ENCODE results near the gene FHL1.
"Not testable (repeated sequence)": the region's sequence is repeated elsewhere in the genome, so short reads cannot be mapped to it uniquely, and the experiment has no call there.

The FHL1 gene

DNA sequence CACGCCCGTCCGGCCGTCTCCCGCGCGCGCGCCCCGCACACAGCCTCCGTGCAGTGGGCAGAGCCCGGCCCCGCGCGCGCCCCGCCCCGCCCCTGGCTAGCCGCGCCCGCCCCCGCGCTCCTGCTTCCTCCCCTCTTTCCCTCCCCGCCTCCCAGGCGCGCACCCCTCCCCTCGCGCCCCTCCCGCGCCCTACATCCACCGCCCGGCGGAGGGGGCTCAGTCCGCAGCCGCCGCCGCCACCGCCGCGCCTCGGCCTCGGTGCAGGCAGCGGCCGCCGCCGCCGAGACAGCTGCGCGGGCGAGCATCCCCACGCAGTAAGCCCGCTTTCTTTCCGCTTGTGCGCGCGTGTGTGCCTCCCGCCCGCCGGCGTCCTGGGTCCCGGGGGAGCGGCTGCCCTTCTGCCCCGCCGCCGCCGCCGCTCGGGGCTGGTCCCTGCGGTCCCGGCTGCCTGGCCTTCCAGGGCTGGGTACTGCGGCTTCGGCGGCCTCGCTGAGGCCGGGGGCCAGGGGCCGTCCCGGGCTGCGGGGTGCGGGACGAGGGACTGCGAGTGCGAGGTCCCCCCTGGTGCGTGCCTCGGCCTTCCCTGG, at the start of gene FHL1:
FHL1 (plus strand) TSS at position 219 of the 587 bp plus-strand sequence.
- DNase-seq (ENCODE audit: low read depth) = peak; percentile 16

DNA sequence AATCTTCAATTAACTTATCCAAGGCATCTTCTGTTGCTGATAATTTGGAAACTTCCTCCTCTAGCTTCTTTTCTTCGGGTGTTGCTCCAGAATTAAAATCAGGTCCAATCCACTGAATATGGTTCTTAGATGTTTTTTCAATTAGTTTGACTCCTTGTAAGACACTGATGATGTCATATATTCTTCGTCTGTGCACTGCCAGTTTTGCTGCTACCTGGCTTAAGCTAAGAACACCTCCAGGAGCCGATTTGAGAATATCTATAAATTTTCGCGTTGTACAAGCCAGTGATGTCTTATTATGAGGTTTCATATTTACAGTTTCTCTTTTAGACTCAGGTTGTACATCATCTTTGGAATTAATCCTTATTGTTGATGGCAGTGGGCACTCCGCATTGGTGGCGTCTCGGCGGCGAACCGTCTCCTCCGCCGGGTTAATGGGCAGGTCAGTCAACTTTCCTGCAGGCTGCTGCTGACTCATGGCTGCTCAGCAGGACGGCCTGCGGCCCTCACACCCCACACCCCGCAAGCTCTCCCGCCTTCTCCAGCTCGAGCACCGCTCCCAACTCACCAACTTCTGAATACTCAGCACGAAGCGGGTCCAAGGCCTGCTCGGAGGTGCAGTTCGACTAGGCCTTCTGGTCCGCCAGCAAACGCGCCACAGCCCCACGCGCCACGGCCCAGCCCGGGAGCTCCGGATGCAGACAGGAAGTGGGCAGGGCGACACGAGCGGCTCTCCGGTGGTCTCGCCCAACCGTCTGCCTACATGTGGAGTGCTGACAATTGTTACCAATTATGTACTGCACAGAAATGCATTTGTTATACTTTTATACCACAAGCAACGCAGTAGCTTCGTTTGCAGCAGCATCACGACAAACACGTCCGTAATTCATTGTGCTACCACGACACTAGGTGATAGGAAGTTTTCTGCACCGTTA, 49.2 kb upstream of the FHL1 start:
- no peak for DNase-seq (ENCODE audit: low read depth)

DNA sequence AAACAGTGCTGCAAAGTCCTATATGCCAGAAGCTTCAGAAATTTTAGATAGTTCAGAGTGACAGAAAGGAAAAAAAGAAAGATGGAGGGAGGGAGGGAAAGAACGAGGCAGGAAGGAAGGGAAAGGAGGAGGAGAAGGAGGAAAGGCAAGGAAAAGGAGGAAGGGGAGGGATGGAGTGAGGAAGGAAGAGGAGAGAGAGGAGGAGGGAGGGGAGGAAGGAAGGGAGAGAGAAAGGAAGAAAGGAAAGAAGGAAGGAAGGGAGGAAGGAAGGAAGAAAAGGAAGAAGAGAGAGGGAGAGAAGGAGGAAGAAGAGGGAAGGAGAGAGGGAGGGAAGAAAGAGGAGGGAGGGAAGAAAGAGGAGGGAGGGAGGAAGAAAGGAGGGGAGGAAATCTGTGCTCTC, 42.4 kb upstream of the FHL1 start:
- DNase-seq (ENCODE audit: low read depth) = no peak

DNA sequence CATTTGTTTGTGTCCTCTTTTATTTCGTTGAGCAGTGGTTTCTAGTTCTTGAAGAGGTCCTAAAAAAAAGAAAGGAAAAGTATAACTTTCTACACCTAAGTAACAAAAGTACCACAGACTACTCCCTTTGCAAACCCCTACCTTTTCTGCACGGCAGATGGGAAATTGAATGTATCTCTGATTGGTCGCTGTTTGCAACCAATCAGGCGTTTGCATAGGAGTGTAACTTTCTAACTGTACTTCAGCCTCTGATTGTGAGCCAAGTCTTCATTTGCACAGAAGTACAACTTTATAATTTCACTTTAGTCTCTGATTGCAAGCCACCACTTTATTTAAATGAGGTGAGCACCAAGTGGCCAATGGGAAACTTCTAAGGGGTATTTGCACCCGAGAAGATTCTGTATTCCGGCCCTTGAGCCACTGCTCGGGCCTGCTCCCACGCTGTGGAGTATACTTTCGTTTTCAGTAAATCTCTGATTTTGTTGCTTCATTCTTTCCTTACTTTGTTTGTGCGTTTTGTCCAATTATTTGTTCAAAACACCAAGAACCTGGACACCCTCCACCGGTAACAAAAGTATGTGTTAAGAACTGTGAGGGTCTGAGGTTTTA, 40.3 kb upstream of the FHL1 start:
- DNase-seq (ENCODE audit: low read depth) = no peak

DNA sequence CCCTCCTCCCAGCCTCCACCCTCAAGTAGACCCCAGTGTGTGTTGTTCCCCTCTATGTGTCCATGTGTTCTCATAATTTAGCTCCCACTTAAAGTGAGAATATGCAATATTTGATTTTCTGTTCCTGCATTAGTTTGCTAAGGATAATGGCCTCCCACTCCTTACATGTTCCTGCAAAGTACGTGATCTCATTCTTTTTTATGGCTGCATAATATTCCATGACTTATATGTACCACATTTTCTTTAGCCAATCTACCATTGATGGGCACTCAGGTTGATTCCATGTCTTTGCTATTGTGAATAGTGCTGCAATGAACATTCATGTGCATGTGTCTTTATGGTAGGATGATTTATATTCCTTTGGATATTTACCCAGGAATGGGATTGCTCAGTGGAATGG, 38.4 kb upstream of the FHL1 start:
- not testable (repeated sequence) for DNase-seq (ENCODE audit: low read depth)

DNA sequence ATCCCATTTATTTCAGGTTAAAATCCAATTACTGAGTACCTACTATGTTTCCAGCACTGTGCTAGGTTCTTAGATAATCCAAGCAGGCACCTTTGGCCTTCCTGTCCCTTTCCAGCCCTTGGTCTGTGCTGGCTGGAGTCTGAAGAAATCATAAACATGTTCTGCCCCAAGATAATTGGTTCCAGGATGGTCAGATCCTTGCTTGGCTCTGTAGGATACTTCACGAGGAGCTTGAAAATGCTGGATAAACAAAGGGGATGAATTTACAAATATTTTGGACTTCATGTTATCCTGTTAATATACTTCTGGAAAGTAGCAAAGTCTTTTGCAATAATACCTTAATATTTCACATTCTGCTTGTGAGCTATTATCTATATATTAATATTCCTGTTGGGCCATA, 35.0 kb upstream of the FHL1 start:
- no peak for DNase-seq (ENCODE audit: low read depth)

DNA sequence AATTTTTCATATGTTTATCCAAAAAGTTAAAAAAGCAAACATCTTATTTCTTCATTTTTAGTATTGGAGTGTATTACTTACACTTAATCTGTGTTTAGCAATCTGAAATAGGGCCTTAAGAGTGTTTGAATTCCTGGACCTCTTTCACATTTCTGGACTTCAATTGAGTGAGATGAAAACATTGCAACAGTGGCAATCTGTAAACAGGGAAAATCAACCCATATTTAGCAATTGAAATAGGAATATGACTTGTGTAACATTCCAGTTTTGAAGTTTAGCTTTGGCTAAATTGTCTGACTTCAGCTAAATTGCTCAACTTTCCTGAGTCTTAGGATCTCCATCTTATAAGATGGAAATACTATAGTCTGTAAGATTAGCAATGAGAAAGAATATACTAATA, 34.6 kb upstream of the FHL1 start:
- DNase-seq (ENCODE audit: low read depth) = no peak

DNA sequence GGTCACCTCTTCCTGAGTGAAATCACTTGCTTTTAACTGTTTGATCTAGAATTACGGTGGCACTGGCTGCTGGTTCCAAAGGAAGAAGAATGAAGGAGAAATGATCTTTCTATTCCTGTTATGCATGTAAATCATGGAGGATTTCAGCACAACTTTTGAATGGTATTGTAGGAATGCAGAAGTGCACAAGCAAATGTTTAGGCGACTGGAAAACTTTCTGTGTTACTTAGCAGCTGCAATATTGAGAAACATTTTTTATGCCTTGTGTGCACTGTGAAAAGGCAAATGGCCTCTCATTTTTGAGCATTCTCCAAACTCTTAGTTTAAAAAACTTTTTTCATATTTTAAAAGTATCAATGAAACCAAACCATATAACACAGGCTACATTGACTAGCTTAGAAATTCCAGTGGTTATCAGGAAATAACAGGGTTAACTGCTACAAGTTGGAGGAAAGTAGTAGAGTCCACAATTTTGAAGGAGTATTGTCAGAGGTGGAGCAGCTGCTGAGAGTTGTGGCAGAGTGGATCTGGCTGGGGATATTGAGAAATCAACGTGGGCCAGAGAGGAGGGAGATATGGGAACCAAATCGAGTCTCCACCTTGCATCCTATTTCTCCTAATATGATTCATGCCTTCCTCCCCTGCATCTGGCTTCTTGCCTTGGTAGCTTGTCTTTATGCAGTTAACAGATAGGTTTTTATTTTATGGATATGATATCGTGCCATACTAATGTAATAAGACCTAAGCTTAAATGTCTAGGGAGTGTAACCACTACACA, 32.0 kb upstream of the FHL1 start:
- no peak for DNase-seq (ENCODE audit: low read depth)

DNA sequence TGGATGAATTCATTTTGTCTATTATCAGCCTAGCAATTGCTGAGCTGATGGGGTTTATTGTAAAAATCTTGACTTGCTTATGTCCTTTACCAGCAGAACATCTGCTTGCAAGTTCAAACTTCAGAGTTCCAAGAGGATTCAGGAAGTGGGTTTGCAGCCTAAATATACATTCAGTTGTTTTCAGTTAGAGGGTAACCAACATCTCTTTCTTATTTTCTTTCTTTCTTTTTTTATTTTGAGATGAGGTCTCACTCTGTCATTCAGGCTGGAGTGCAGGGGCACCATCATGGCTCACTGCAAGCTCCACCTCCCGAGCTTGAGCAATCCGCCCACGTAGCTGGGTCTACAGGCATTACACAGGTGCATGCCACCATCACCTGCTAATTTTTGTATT, 31.4 kb upstream of the FHL1 start:
- DNase-seq (ENCODE audit: low read depth) = no peak

DNA sequence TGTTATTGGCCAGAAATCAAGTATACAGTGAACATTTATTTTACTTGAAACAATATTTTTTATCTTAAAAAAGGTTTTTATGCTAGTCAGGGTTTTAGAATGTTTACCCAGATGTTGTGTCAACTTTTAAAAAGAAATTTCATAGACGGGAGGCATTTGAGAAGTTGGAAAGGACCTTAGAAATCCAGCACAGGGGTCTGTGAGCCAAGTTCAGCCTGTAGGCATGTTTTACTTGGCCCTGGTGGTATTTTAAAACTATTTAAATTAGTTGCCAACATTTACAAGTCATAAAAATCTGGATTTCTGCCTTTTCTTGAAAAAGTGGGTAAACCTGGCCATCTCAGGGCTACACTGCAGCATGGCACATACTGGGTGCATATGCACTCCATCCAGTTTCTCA, 25.5 kb upstream of the FHL1 start:
- DNase-seq (ENCODE audit: low read depth) = no peak

DNA sequence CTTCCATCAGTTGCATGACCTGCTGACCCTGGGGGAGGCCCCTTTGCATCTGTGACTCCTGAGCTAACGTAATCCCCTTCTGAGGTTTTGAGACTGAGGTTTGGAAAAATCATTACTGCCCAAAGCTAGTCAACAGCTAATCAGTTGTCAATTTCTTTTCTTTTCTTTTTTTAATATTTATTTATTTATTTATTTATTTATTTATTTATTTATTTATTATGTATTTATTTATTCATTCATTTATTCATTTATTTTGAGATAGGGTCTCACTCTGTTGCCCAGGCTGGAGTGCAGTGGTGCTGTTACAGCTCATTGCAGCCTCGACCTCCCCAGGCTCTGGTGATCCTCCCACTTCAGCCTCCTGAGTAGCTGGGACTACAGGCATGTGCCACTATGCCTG, 25.1 kb upstream of the FHL1 start:
- DNase-seq (ENCODE audit: low read depth) = no peak

DNA sequence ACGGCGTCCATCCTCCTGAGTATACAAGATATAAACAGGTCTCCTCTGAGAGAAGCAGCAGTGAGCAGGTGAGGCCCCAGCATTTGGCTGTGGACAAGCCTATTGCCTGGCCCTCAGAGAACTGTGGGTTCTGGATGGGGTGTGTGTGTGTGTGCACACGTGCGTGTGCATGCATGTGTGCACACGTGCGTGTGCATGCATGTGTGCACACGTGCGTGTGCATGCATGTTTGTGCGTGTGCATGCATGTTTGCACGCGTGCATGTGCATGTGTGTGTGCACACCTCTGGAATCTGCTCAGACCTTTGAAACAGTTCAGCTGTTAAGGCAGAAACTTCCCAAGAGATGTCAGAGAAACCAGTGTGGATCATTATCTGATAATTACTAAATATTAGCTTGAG, 22.2 kb upstream of the FHL1 start:
- no peak for DNase-seq (ENCODE audit: low read depth)

DNA sequence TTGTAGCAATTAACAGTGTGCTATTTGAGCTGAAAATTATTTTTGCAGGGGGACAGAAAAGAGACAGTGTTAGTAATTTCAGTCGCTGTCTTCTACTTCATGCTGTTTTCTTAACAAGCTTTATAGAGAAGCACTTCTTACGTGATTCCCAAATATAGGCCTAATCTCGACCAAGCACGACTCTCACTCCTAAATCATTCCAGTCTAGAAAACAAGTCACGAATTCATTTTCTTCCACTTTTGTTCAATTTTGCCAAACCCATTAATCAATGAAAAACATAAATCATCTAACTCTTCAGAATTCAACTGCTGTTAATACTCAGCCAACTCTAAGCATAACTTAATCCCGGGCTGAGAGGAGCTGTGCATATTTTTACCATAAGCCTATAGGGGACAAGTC, 21.0 kb upstream of the FHL1 start:
- DNase-seq (ENCODE audit: low read depth) = no peak

DNA sequence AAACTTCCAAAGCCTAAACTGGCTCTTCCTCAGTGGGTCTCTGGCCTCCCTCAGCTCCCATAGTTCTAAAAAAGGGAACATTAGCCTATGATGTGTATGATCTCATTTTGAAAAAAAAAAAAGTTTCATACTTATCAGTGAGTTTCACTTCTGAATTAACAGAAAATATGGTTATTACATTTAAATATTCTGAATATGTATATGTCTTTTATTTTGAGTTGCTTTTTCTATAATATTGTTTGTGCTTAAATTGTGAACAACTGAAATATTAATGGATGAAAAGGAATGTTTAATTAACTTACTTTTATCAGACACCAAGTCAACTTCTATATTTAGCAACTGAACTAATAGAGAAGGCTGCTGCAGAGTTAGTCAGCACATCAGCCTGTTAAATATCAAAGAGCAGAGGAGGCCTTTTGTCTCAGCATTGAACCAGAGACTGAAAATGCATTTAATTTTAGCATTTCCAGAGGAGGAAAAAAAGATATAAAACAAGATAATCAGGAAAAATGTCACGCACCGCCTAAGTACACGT, 20.4 kb upstream of the FHL1 start:
- DNase-seq (ENCODE audit: low read depth) = no peak

DNA sequence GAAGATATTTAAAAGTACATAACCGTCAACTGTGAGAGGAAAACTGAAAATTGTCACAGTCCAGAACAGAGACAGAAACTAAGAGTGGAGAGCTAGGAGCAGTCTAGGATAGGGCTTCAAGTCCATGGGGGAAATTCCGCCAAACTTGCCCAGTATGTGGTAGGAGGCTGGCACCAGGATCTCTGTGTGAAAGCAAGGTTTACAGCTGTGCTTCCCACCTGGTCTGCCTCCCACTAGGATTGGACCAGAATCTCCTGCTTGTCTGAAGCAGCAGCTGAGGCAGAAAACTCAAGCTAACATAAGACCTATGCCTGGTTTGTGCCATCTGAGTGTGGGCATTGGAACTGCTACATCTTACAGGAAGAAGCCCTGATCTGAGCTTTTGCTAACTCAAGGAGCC, 18.6 kb upstream of the FHL1 start:
- no peak for DNase-seq (ENCODE audit: low read depth)

DNA sequence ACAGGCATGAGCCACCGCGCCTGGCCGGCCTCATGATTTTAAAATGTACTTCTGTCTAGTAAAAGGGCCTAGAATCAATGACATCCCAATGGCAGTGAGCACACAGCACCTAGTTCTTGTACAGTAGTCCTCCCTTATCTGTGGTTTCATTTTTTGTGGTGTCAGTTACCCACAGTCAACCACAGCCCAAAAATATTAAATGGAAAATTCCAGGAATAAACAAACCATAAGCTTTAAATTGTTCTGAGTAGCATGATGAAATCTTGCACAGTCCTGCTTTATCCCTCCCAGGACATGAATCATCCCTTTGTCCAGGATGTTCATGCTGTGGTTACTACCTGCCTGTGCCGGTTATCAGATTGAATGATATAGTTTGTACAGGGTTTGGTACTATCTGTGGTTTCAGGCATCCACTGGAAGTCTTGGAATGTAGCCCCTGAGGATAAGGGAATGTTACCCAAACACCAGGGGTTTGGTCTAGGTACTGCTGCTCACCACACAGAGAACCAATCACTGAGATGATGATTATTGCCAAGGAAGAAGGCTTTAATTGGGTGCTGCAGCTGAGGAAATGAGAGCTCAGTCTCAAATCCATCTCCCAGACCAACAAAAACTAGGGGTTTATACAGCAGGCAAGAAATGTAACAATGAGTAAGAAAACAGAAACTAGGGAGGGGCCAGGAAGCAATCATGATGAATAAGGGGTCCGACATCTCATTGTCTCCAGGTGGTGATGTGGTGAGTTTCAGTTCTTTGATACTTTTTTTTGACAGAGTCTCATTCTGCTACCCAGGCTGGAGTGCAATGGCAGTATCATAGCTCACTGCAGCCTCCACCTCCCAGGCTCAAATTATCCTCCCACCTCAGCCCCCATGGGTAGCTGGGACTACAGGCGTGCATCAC, 16.2 kb upstream of the FHL1 start:
- DNase-seq (ENCODE audit: low read depth) = no peak

DNA sequence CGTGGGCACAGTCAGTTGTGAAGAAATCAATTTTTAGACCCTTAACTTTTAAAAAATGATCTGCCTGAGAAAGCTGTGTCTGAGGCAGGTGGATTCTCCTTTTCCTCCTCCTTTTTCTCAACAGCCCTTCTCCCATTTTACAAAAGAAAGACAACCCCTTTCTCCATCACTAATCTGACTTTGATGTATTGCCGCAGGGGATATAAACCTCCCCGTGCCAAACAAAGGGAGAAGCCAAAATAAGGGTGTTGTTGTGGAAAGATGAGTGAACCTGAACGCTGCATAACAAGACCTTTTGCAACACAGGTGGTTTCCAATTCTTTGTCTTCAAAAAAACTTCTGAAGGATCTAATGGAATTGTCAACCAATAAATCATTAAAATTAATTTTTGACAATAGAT, 8.4 kb upstream of the FHL1 start:
- DNase-seq (ENCODE audit: low read depth) = no peak

DNA sequence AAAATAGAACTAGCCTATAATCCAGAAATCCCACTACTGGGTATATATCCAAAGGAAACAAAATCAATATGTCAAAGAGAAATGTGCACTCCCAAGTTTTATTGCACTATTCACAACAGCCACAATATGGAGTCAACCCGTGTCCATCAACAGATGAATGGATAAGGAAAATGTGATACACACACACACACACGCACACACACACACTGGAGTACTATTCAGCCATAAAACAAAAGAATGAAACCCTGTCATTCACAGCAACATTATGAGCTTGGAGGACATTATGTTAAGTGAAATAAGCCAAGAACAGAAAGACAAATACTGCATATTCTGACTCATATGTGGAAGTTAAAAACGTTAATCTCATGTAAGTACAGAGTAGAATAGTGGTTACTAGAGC, 5.8 kb upstream of the FHL1 start:
- DNase-seq (ENCODE audit: low read depth) = no peak

DNA sequence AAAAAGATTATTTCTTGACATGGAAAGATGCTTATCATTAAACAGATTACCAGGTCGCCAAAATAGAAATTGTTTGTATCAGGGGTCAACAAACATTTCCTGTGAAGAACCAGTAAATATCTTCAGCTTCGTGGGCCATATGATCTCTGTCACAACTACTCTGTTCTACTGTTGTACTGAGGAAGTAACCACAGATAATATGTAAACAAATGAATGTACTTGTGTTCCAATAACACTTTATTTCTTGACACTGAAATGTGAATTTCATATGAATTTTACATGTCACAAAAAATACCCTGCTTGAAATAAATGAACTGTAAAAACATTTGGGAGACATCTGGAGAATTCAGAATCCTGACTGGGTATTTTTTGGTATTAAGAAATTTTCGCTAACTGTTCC, 4.7 kb upstream of the FHL1 start:
- no peak for DNase-seq (ENCODE audit: low read depth)

DNA sequence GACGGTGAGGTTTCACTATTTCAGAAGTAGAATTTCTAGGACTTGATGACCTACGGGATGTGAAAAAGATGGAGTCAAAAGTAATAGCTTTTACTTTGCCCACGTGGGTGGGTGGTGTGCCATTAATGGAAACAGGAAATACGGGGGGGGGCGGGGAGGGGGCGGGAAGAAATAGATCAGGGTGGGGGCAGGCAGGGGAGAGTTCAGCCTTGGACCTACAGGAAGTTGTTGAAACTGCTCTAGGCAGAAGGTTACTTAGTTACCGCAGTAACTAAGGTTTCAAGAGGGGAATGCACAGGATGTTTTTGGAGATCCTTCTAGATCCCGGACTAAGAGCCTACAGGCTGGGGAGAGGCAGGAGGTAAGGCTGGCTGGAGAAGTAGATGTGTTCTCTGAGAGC, 3.6 kb upstream of the FHL1 start:
- DNase-seq (ENCODE audit: low read depth) = no peak

DNA sequence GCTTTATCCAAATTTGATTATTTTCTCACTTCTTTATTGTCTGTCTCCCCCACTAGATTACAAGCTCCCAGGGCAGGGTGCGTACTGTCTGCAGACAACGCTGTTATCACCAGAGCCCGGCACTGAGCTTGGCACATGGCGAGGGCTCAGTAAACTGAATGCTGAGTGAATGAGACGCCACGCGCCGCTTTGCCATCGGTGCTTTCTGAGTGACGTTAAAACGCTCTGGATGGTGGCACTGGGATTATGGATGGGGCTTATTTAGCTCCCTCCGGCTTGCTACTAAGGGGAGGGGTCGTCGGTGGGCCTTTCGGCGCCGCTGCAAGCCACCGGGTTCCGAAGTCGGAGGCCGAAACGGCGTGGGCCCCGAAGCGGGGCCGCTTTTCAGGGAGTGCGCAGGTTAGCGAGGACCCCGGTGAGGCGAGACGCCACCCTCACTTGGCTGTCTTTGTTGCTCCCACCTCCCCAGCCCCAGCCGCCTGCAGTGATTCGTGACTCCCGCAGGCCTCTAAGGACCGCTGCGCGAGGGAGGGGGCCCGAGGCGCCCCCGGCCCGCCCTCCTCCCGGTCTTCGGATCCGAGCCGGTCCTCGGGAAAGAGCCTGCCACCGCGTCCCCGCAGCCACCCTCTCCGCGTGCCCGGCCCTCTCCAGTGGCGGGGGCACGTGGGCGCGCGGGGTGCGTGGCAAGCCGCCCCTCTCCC, 569 bp upstream of the FHL1 start:
- DNase-seq (ENCODE audit: low read depth) = no peak
